ENCODE data around the gene DTYMK. TPM values are rescaled to one million over a fixed set of nuclear protein-coding genes. Genes with fewer than 3 reads are reported as not detected.

DTYMK gene
- total and polyA plus RNA-seq, 12 donors: 6.4 to 18.5 (median 9.4) TPM

- no peak for TF ChIP-seq CTCF (IDR thresholded peaks at IDR 0.05)
- Histone ChIP-seq H3K4me1 (peaks cover 0 to 7% (median 0%) of the 10 kb centered on the region in 9 donors), H3K36me3 (peaks cover 0 to 100% (median 51%) of the 10 kb centered on the region in 9 donors), H3K27ac (no peak overlapping the region), H3K4me3 (no peak overlapping the region), H3K9me3 (no peaks in the 10 kb centered on the region), H3K27me3 (no peaks in the 10 kb centered on the region)
- intact Hi-C loops (cut with DNase I): loop anchor here in 1 of 10 donors (10.0 kb wide), 1 partner anchor 801 kb away; no protein-coding TSS in a partner anchor
- WGBS, 2 donors: 76% methylated on average over 13 of the region's 13 CpGs
- ATAC-seq: peak in 7 of 8 donors; percentile 29 to 76 (median 61)
- peak in 1 of 2 donors; percentile 37 for DNase-seq
These were observed 30.3 kb downstream of the DTYMK start for GRCh38 chr2:241656190-241656741.

GRCh38 chr2:241655516-241656189 is 31.0 kb downstream of the DTYMK start:
- no peak for TF ChIP-seq CTCF (IDR thresholded peaks at IDR 0.05)
- no peak overlapping the region for H3K4me3 ChIP-seq
- H3K4me1 ChIP-seq: peaks cover 0 to 7% (median 0%) of the 10 kb centered on the region in 9 donors
- intact Hi-C loops (cut with DNase I): loop anchor here in 1 of 10 donors (10.0 kb wide), 1 partner anchor 801 kb away; no protein-coding TSS in a partner anchor
- WGBS, 2 donors: 89 to 90% methylated on average over 17 of the region's 17 CpGs
- no peaks in the 10 kb centered on the region for H3K9me3 ChIP-seq
- no peaks in the 10 kb centered on the region for H3K27me3 ChIP-seq
- DNase-seq (no peak), ATAC-seq (no peak)
- H3K36me3 ChIP-seq: peaks cover 0 to 100% (median 44%) of the 10 kb centered on the region in 9 donors
- H3K27ac ChIP-seq: no peak overlapping the region

DNA sequence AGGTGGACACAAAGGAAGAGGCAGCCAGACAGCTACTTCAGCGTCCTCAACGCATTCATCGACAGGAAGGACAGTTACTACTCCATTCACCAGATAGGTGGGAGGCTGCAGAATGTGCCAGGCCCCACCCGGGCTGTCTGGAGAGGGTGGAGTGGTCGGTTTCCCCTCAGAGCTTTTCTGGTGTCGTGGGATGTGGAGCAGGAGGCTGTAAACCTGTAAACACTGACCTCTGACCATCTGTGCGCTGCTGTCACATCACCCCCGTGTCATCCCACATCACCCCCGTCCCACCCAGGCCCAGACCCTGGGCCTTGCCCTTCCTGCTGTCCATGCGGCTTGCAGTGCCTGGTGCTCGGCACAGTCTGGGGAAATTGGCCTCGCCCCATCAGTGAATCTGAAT is 32.1 kb downstream of the DTYMK start:
- DNase-seq (no peak), ATAC-seq (no peak)
- H3K4me1 ChIP-seq: peaks cover 0 to 14% (median 5%) of the 10 kb centered on the region in 9 donors
- H3K27me3 ChIP-seq: no peaks in the 10 kb centered on the region
- H3K27ac ChIP-seq: no peak overlapping the region
- no peak overlapping the region for H3K4me3 ChIP-seq
- H3K9me3 ChIP-seq: no peaks in the 10 kb centered on the region
- peaks cover 0 to 95% (median 44%) of the 10 kb centered on the region in 9 donors for H3K36me3 ChIP-seq
- intact Hi-C loops (cut with DNase I): loop anchor here in 1 of 10 donors (10.0 kb wide), 1 partner anchor 800 kb away; no protein-coding TSS in a partner anchor
- no peak for TF ChIP-seq CTCF (IDR thresholded peaks at IDR 0.05)
- WGBS, 2 donors: 85 to 88% methylated on average over 12 of the region's 12 CpGs

DNA sequence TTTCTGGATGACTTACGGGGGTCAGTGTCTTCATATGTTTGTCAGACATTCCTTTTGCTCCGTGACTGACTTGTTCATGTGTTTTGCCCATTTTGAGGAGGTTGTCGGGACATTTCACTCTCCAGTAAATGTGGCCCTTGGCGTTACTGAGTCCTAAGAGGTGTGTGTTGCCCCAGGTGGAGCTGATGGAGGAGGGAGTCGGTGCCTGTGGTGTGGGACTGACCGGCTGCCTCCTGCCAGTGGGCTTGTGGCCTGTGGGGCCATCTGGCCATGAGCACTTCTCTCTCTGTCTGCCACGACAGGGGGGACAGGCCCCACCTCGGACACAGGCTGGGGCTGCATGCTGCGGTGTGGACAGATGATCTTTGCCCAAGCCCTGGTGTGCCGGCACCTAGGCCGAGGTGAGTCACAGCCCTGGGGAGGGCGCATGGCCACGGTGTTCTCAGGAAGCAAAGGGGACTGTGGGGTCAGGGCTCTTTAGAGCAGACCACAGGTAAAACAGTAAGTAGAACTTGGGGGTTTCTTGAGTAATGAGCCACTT is 33.3 kb downstream of the DTYMK start:
- intact Hi-C loops (cut with DNase I): loop anchor here in 1 of 10 donors (10.0 kb wide), 1 partner anchor 798 kb away; no protein-coding TSS in a partner anchor
- ATAC-seq: no peak
- TF ChIP-seq CTCF (IDR thresholded peaks at IDR 0.05): no peak

More for the DNA sequence above, 33.3 kb downstream of the DTYMK start:
- no peaks in the 10 kb centered on the region for H3K9me3 ChIP-seq
- no peak for DNase-seq
- no peaks in the 10 kb centered on the region for H3K27me3 ChIP-seq
- H3K36me3 ChIP-seq: peaks cover 0 to 82% (median 37%) of the 10 kb centered on the region in 9 donors
- WGBS, 2 donors: 96% methylated on average over 13 of the region's 13 CpGs
- no peak overlapping the region for H3K4me3 ChIP-seq
- no peak overlapping the region for H3K27ac ChIP-seq
- peaks cover 0 to 25% (median 6%) of the 10 kb centered on the region in 9 donors for H3K4me1 ChIP-seq

All from heart right ventricle (tissue), 16 donors.